ENCODE data around the gene HS3ST3A1. TPM values are rescaled to one million over a fixed set of nuclear protein-coding genes. Genes with fewer than 3 reads are reported as not detected.

HS3ST3A1 gene
- polyA plus RNA-seq, 3 donors from 2014 or later = 1.8 to 2.1 (median 1.8) TPM

- H3K4me3 Mint-ChIP-seq = no peak overlapping the region
- no peak overlapping the region for H3K27ac Mint-ChIP-seq
- peaks cover 1 to 11% (median 4%) of the 10 kb centered on the region in 3 donors for H3K27me3 Mint-ChIP-seq (ENCODE audit: low read depth in 3 of 3)
- no peak for DNase-seq
- H3K4me1 Mint-ChIP-seq = no peaks in the 10 kb centered on the region
- H3K36me3 Mint-ChIP-seq = no peaks in the 10 kb centered on the region
- H3K9me3 Mint-ChIP-seq = no peaks in the 10 kb centered on the region
Measured at GRCh38 chr17:13580790-13581189, 20.9 kb downstream of the HS3ST3A1 start.

DNA sequence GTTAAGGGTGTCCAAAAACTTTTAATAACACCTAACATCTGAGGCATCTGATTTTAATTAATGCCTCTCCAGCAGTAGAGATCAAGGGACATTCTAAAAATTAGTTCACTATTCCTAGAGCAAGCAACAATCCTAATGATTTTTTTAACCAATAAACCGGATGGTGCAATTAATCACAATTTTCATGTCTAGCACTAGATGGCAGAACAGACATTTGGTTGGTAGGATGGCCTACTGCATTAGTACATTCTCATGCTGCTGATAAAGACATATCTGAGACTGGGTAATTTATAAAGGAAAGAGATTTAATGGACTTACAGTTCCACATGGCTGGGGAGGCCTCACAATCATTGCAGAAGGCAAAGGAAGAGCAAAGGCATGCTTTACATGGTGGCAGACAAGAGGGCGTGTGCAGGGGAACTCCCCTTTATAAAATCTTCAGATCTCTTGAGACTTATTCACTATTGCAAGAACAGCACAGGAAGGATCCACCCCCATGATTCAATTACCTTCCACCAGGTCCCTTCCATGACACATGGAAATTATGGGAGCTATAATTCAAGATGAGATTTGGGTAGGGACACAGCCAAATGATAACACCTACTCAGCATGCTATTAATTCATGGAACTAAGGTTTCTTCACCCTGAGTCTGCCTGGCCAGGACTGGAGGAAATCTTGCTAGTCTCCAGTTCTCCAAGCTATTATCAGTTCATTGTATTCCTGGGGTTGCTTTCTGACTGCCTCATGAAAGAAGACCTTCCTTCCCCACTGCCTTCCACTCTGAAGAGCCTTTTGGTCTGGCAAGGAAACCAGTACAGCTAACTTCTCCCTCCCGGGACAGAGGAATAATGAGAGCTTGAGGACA lies 24.8 kb downstream of the HS3ST3A1 start:
- Mint-ChIP-seq H3K27ac (no peak overlapping the region), H3K4me1 (no peaks in the 10 kb centered on the region), H3K4me3 (no peak overlapping the region), H3K9me3 (no peaks in the 10 kb centered on the region), H3K27me3 (ENCODE audit: low read depth in 3 of 3) (peaks cover 0 to 11% (median 2%) of the 10 kb centered on the region in 3 donors), H3K36me3 (no peaks in the 10 kb centered on the region)
- DNase-seq = no peak

DNA sequence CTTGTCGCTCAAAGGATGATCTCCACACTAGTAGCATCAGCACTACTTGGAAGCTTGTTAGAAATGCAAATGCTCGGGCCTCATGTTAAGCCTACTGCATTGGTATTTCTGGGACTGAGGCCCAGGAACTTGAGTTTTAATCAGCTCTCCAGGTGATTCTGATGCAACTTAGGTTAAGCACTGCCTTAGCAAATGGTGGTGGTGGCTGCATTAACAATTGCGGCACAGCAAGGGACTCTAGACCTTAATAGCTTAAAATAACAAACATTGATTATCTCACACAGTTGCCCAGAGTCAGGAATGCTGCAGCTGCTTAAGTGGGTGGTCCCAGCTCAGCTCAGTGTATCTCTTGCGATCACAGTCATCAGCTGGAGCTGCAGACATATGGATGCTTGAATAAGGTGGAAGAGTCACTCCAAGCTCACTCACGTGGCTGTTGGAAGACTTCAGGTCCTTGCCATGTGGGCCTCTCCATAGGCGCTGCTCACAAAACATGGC lies 25.8 kb downstream of the HS3ST3A1 start:
- Mint-ChIP-seq H3K4me1 (no peaks in the 10 kb centered on the region), H3K4me3 (no peak overlapping the region), H3K27me3 (ENCODE audit: low read depth in 3 of 3) (peaks cover 0 to 14% (median 3%) of the 10 kb centered on the region in 3 donors), H3K9me3 (no peaks in the 10 kb centered on the region), H3K36me3 (no peaks in the 10 kb centered on the region), H3K27ac (no peak overlapping the region)
- DNase-seq = no peak

DNA sequence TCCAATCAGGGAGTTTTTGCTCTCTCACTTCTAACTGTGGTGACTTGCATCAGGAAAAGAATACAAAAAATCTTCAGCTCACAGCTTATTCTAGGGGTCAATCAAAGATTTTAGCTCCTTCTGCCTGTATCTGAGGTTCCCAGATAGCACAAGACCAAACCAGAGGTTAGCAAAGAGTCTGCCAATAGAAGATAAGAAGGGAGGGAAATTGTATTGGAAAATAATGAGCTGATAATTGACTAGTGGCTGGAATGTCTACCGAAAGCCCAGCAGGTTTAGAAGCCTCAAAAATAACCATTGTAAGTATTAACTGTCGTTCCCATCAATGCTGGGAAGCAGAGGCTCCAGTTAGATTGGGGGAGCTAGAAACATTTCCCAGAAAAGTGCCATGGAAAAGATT lies 26.3 kb downstream of the HS3ST3A1 start:
- no peak overlapping the region for H3K4me3 Mint-ChIP-seq
- peaks cover 0 to 15% (median 3%) of the 10 kb centered on the region in 3 donors for H3K27me3 Mint-ChIP-seq (ENCODE audit: low read depth in 3 of 3)
- no peaks in the 10 kb centered on the region for H3K4me1 Mint-ChIP-seq
- no peaks in the 10 kb centered on the region for H3K36me3 Mint-ChIP-seq
- no peak for DNase-seq
- no peaks in the 10 kb centered on the region for H3K9me3 Mint-ChIP-seq
- no peak overlapping the region for H3K27ac Mint-ChIP-seq

GRCh38 chr17:13572581-13572980 lies 29.1 kb downstream of the HS3ST3A1 start:
- Mint-ChIP-seq H3K4me1 (peaks cover 4 to 22% of the 10 kb centered on the region in 2 donors), H3K9me3 (no peaks in the 10 kb centered on the region), H3K27me3 (ENCODE audit: low read depth in 3 of 3) (peaks cover 0 to 15% (median 3%) of the 10 kb centered on the region in 3 donors), H3K27ac (no peak overlapping the region), H3K4me3 (no peak overlapping the region), H3K36me3 (no peaks in the 10 kb centered on the region)
- no peak for DNase-seq

DNA sequence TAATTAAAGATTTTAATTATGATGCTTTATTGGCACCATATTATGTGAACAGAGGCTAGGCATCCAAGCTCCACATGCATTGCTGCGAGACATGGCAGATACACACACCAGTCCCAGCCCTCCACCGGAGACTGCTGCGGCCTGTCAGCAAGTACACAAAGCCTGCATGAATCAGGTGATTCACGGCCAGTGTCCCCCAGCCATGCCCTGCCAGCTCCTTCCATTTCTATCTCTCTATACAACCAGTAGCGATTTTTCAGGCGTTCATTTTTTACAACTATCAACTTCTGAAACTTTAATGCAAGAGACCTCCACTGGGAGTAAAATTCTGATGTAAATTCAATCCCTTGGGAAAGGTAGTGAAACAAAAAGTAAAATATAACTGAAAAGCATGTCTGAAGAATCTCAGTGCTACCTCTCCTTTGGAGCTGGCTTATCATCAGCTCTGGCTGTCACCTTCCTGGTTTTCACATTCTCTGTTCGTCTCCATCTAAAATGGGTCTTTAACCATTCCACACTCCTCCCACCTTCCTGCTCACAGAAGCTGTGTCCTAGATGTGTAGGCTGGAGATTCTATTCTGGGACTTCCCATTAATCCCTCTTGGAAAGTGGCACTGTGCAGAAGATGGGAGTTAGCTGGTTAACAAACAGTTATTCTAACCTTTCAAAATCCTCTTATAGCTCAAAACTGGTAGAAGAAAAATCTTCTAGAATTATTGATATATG lies 32.2 kb downstream of the HS3ST3A1 start:
- Mint-ChIP-seq H3K4me1 (peaks cover 13 to 39% of the 10 kb centered on the region in 2 donors), H3K27ac (no peak overlapping the region), H3K9me3 (no peaks in the 10 kb centered on the region), H3K27me3 (ENCODE audit: low read depth in 3 of 3) (peaks cover 2 to 17% (median 2%) of the 10 kb centered on the region in 3 donors), H3K36me3 (no peaks in the 10 kb centered on the region), H3K4me3 (no peak overlapping the region)
- DNase-seq = no peak

- peaks cover 13 to 39% of the 10 kb centered on the region in 2 donors for H3K4me1 Mint-ChIP-seq
- H3K9me3 Mint-ChIP-seq = no peaks in the 10 kb centered on the region
- peak overlapping the region in 3 of 5 donors; percentile 14 to 43 (median 37) for H3K4me3 Mint-ChIP-seq
- DNase-seq = peak in 1 of 3 donors; percentile 2
- no peaks in the 10 kb centered on the region for H3K36me3 Mint-ChIP-seq
- no peak overlapping the region for H3K27ac Mint-ChIP-seq
- peaks cover 2 to 17% (median 2%) of the 10 kb centered on the region in 3 donors for H3K27me3 Mint-ChIP-seq (ENCODE audit: low read depth in 3 of 3)
Measured at GRCh38 chr17:13568582-13569397, 32.9 kb downstream of the HS3ST3A1 start.

- no peak for DNase-seq
- H3K4me3 Mint-ChIP-seq = no peak overlapping the region
- peaks cover 2 to 7% (median 2%) of the 10 kb centered on the region in 3 donors for H3K27me3 Mint-ChIP-seq (ENCODE audit: low read depth in 3 of 3)
- peaks cover 12 to 30% of the 10 kb centered on the region in 2 donors for H3K4me1 Mint-ChIP-seq
- H3K9me3 Mint-ChIP-seq = no peaks in the 10 kb centered on the region
- no peak overlapping the region for H3K27ac Mint-ChIP-seq
- no peaks in the 10 kb centered on the region for H3K36me3 Mint-ChIP-seq
Measured at GRCh38 chr17:13563866-13564265, 37.9 kb downstream of the HS3ST3A1 start.

- Mint-ChIP-seq H3K4me3 (no peak overlapping the region), H3K27ac (no peak overlapping the region), H3K36me3 (no peaks in the 10 kb centered on the region), H3K27me3 (ENCODE audit: low read depth in 3 of 3) (peaks cover 2 to 7% (median 2%) of the 10 kb centered on the region in 3 donors), H3K4me1 (peaks cover 8 to 15% of the 10 kb centered on the region in 2 donors), H3K9me3 (no peaks in the 10 kb centered on the region)
- no peak for DNase-seq
Measured at GRCh38 chr17:13562271-13562800, 39.4 kb downstream of the HS3ST3A1 start.

- Mint-ChIP-seq H3K4me3 (no peak overlapping the region), H3K27ac (no peak overlapping the region), H3K9me3 (no peaks in the 10 kb centered on the region), H3K27me3 (ENCODE audit: low read depth in 3 of 3) (peaks cover 2 to 7% (median 2%) of the 10 kb centered on the region in 3 donors), H3K36me3 (no peaks in the 10 kb centered on the region), H3K4me1 (peaks cover 6 to 9% of the 10 kb centered on the region in 2 donors)
- no peak for DNase-seq
Measured at GRCh38 chr17:13561606-13562270, 40.0 kb downstream of the HS3ST3A1 start.

- peaks cover 1 to 5% (median 2%) of the 10 kb centered on the region in 3 donors for H3K27me3 Mint-ChIP-seq (ENCODE audit: low read depth in 3 of 3)
- no peaks in the 10 kb centered on the region for H3K36me3 Mint-ChIP-seq
- H3K9me3 Mint-ChIP-seq = no peaks in the 10 kb centered on the region
Measured at GRCh38 chr17:13560935-13561334, 40.8 kb downstream of the HS3ST3A1 start.

DNA sequence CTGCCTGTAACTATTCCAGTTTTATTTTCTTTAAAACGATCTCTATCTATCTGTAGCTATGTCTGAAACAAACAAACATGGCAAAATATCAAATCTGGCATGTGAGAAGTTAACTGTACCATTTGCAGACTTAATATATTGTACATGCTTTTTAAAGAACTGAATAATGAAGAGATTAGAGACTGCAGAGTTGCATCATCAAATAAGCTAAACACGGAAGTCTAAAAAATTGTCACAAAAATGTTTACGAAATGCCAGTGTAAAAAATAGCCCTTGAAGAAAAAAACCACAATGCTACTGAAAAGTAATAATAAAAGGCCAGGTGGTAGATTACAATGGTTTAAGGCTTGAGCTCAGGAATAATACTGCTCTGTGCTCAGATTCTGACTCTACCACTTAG lies 43.1 kb downstream of the HS3ST3A1 start:
- Mint-ChIP-seq H3K27ac (no peak overlapping the region), H3K9me3 (no peaks in the 10 kb centered on the region), H3K4me3 (no peak overlapping the region), H3K4me1 (no peaks in the 10 kb centered on the region), H3K36me3 (no peaks in the 10 kb centered on the region), H3K27me3 (ENCODE audit: low read depth in 3 of 3) (peaks cover 0 to 5% (median 2%) of the 10 kb centered on the region in 3 donors)
- no peak for DNase-seq

More at GRCh38 chr17:13560935-13561334, 40.8 kb downstream of the HS3ST3A1 start:
- DNase-seq = no peak
- Mint-ChIP-seq H3K4me1 (peaks cover 0 to under 1% of the 10 kb centered on the region in 2 donors), H3K4me3 (no peak overlapping the region), H3K27ac (no peak overlapping the region)

DNA sequence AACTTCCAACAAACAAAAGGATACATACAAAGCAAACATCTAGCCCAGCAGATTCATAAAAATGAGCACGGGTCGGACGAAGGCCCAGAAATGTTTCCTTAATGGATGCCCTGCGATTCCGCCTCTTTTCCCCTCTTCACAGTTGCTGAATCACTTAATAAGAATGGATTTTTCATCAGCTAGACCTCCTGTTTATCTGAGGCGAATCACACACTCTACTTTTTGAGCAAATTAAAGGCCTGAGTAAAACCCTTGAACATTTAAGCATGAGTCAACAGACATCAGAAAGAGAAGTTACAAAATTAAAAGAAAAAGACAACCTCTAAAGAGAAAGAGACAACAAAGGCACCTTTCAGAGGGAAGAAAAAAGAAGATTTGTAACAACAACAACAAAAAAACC lies 44.7 kb downstream of the HS3ST3A1 start:
- peaks cover 0 to 5% (median 2%) of the 10 kb centered on the region in 3 donors for H3K27me3 Mint-ChIP-seq (ENCODE audit: low read depth in 3 of 3)
- no peak overlapping the region for H3K27ac Mint-ChIP-seq
- no peaks in the 10 kb centered on the region for H3K9me3 Mint-ChIP-seq
- no peak for DNase-seq
- H3K36me3 Mint-ChIP-seq = no peaks in the 10 kb centered on the region
- H3K4me3 Mint-ChIP-seq = no peak overlapping the region
- H3K4me1 Mint-ChIP-seq = no peaks in the 10 kb centered on the region

All from immature natural killer cell (primary cell).